Measurements from ENCODE around the gene DENND11. TPM values are rescaled to one million over a fixed set of nuclear protein-coding genes. Genes with fewer than 3 reads are reported as not detected.

Gene DENND11
- total and polyA plus RNA-seq, 2 of the 4 experiments (the other 2 are of a cell fraction): 2.9 to 5.0 TPM

GRCh38 chr7:141729020-141729419, 27.1 kb upstream of the DENND11 start:
- no CpG with 5 or more reads among the region's 1 CpG for WGBS, 2 experiments (ENCODE audit: extremely low coverage in 2 of 2, insufficient read length in 1 of 2)
- TF ChIP-seq CHD1 (IDR thresholded peaks at IDR 0.05; ENCODE audit: low read depth, low read length) (no peak), BHLHE40 (IDR thresholded peaks at IDR 0.05; ENCODE audit: low read depth, low read length) (no peak), CEBPB (IDR thresholded peaks at IDR 0.05; ENCODE audit: low read depth, low read length) (no peak), MAFK (IDR thresholded peaks at IDR 0.05; ENCODE audit: low read depth, low read length) (no peak), NFE2L2 (IDR thresholded peaks at IDR 0.05; ENCODE audit: low read depth, low read length) (no peak), RCOR1 (IDR thresholded peaks at IDR 0.05; ENCODE audit: insufficient replicate concordance, low read length) (no peak), SMC3 (IDR thresholded peaks at IDR 0.05; ENCODE audit: low read depth, low read length) (no peak), FOS (IDR thresholded peaks at IDR 0.05; ENCODE audit: low read depth, low read length) (no peak), RAD21 (IDR thresholded peaks at IDR 0.05; ENCODE audit: low read length) (no peak), MAZ (IDR thresholded peaks at IDR 0.05; ENCODE audit: borderline replicate concordance, low read depth, low read length) (no peak), ELK1 (IDR thresholded peaks at IDR 0.05; ENCODE audit: borderline replicate concordance, low read depth, low read length) (no peak)

More at GRCh38 chr7:141729020-141729419, 27.1 kb upstream of the DENND11 start:
- no peak overlapping the region for H4K5ac ChIP-seq (ENCODE audit: low read depth, low read length)
- no peaks in the 10 kb centered on the region for H3K36me3 ChIP-seq (ENCODE audit: control insufficient read depth, insufficient read depth, low read length)
- ChIA-PET CTCF (no interaction called here), POLR2A (ENCODE audit: unreplicated experiment) (no interaction called here)
- H4K91ac ChIP-seq (ENCODE audit: insufficient read depth, low read depth, low read length): no peak overlapping the region
- H3K27me3 ChIP-seq (ENCODE audit: control insufficient read depth, insufficient read depth, low read length): no peaks in the 10 kb centered on the region
- no peaks in the 10 kb centered on the region for H3K4me1 ChIP-seq (ENCODE audit: control insufficient read depth, insufficient read depth, low read length)
- H3K79me1 ChIP-seq (ENCODE audit: low read depth in 1 of 2, low read length in 2 of 2): no peaks in the 10 kb centered on the region
- no peak overlapping the region for H3K56ac ChIP-seq (ENCODE audit: extremely low read depth, insufficient read depth, low read length)
- DNase-seq (no peak), ATAC-seq (ENCODE audit: low read depth) (no peak)
- no peaks in the 10 kb centered on the region for H3K9me1 ChIP-seq (ENCODE audit: insufficient read depth, low read length)
- no peak overlapping the region for H3K23ac ChIP-seq (ENCODE audit: low read depth, low read length)
- no peak overlapping the region for H3K27ac ChIP-seq (ENCODE audit: insufficient read depth, low read length)
- no peak overlapping the region for H2AFZ ChIP-seq (replicated peaks; ENCODE audit: low read length, poor library complexity)
- no peaks in the 10 kb centered on the region for H4K20me1 ChIP-seq (ENCODE audit: insufficient read depth, low read length)
- H3K4me3 ChIP-seq (ENCODE audit: insufficient read depth, low read depth, low read length): no peak overlapping the region
- no peak overlapping the region for H3K9ac ChIP-seq (ENCODE audit: low read depth, low read length)
- no peak overlapping the region for H2BK120ac ChIP-seq (ENCODE audit: low read depth, low read length)
- no peak overlapping the region for H3K14ac ChIP-seq (replicated peaks; ENCODE audit: low read depth, low read length)
- H3K4me2 ChIP-seq (ENCODE audit: low read depth, low read length): no peak overlapping the region
- H3K18ac ChIP-seq (ENCODE audit: low read depth, low read length): no peak overlapping the region
- no peak overlapping the region for H2AK5ac ChIP-seq (ENCODE audit: low read depth, low read length)
- H2BK5ac ChIP-seq (ENCODE audit: low read depth, low read length, poor library complexity, severe bottlenecking): no peak overlapping the region
- no peak overlapping the region for H2AK9ac ChIP-seq (replicated peaks; ENCODE audit: low read depth, low read length, poor library complexity)
- no TSS peak for BruUV-seq (replicated peaks)
- H2BK20ac ChIP-seq (ENCODE audit: low read depth, low read length): no peak overlapping the region
- H3K9me3 ChIP-seq (ENCODE audit: control insufficient read depth, insufficient read depth, low read length): no peaks in the 10 kb centered on the region
- intact Hi-C loops (cut with micrococcal nuclease) (loop anchor here (2.0 kb wide), 1 partner anchor 20 kb away; the partner anchor contains the start of gene WEE2), in situ Hi-C loops (cut with MboI; ENCODE audit: low sequenced_read_pairs) (no loop called here), dilution Hi-C loops (cut with HindIII; ENCODE audit: low sequenced_read_pairs, unreplicated experiment) (no loop called here)
- H3K4ac ChIP-seq (ENCODE audit: low read depth, low read length): no peak overlapping the region
- no peak overlapping the region for H4K8ac ChIP-seq (ENCODE audit: low read depth in 2 of 2, low read length in 2 of 2)
- no peak overlapping the region for H2BK15ac ChIP-seq (ENCODE audit: low read depth, low read length)

Measured in IMR-90 (cell line).